Pons (tissue), 1 donor: ENCODE results near the gene ENGASE.

Experiments
- DNase-seq: peaks from one replicate; pipeline ENCODE4 v3.0.0-alpha.2; 2016; ENCODE audit warnings: low spot score

The ENGASE gene

DNA sequence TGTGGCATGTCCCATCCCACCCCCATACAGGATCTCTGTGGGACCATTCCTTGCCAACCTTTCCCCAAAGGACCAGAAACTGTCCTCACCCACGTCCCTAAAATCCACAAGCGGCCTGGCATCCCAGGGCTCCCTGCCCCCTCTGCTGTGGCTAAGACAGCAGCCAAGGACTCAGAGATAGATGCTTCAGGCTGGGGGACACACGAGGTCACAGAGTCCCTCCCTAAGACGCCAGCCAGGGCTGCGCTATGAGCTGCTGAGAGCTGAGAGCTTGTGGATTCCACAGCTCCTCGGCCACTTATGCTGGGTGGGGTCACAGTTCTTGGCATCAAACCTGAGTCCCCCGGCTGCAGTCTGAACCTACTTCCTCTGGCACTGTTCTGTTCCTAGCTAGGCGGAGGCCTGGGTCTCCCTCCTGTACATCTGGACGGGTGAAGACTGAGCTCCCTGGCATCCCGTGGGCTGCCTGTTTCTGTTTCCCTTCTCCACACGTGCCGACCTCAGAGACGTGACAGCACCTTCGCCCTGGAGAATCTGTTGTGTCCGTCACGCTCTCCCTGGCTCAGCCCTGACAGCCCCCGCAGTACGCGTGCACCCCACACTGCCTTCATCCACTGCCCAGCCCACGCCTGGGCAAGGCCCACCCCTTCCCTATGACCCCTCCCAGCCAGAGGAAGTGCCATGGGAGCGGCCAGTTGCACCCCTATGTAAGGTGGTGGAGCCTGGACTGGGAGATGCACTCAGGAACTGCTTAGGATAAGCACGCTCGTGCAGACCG lies 61.2 kb downstream of the ENGASE start:
- DNase-seq: no peak
